Spleen (tissue), 11 donors: Measurements from ENCODE around the gene TSPAN14. TPM values are rescaled to one million over a fixed set of nuclear protein-coding genes. Genes with fewer than 3 reads are reported as not detected.

ENCODE experiments used
- DNase-seq: peaks from one replicate; pipeline ENCODE4 v3.0.0-alpha.2; 2020
- H3K27ac ChIP-seq, 8 donors: fragments of 200-600 bp; sonication (generic) in 7 of 8; 1 replicate in 4 of 8; 2 replicates in 4 of 8; pipeline versions ENCODE4 v1.5.0 to v1.8.0; 2016 to 2021; ENCODE audit warnings: inconsistent platforms in 4 of 8, mild to moderate bottlenecking in 4 of 8, moderate library complexity in 1 of 8
- H3K27me3 ChIP-seq, 7 donors: fragments of 200-600 bp; sonication (generic) in 6 of 7; replicated peaks in 1 of 7; 1 replicate in 4 of 7; 2 replicates in 3 of 7; pipeline versions ENCODE4 v1.5.0 to v1.8.0; 2016 to 2021; ENCODE audit warnings: inconsistent platforms in 3 of 7, mild to moderate bottlenecking in 1 of 7
- H3K36me3 ChIP-seq, 6 donors: fragments of 200-600 bp; sonication (generic) in 5 of 6; 1 replicate in 4 of 6; 2 replicates in 2 of 6; pipeline versions ENCODE4 v1.5.0 to v1.8.0; 2016 to 2021; ENCODE audit warnings: inconsistent platforms in 2 of 6
- H3K4me1 ChIP-seq, 6 donors: fragments of 200-600 bp; sonication (generic) in 5 of 6; 1 replicate in 3 of 6; 2 replicates in 3 of 6; pipeline versions ENCODE4 v1.5.0 to v1.8.0; 2016 to 2021; ENCODE audit warnings: inconsistent platforms in 3 of 6
- H3K4me3 ChIP-seq, 8 donors: fragments of 200-600 bp; sonication (generic) in 7 of 8; 1 replicate in 4 of 8; 2 replicates in 4 of 8; pipeline versions ENCODE4 v1.5.0 to v1.8.0; 2016 to 2021; ENCODE audit warnings: inconsistent platforms in 4 of 8, mild to moderate bottlenecking in 4 of 8, moderate library complexity in 2 of 8
- H3K9me3 ChIP-seq, 8 donors: fragments of 200-600 bp; sonication (generic) in 7 of 8; 1 replicate in 4 of 8; 2 replicates in 4 of 8; pipeline versions ENCODE4 v1.5.0 to v1.8.0; 2016 to 2021; ENCODE audit warnings: inconsistent platforms in 4 of 8
- POLR2A ChIP-seq, 3 donors: fragments of 450-650 bp; IDR thresholded peaks; one replicate each; pipeline ENCODE4 v1.5.1; 2017; ENCODE audit warnings: antibody characterized with exemption in 3 of 3, mild to moderate bottlenecking in 1 of 3
- POLR2AphosphoS5 ChIP-seq, 3 donors: sonication (generic); formaldehyde crosslinking; IDR thresholded peaks; one replicate each; pipeline ENCODE4 v1.5.1; 2017; ENCODE audit warnings: antibody characterized with exemption in 3 of 3
- whole genome bisulfite sequencing, 5 donors: extraction: QIAGEN DNeasy Blood & Tissue Kit in 3 of 5; methylation state at CpG; one replicate each; pipeline versions ENCODE4 v1.1.5 to v1.1.7; 2013 to 2018; 5-methylcytosine and 5-hydroxymethylcytosine counted together
- intact Hi-C: fragments of 100-400 bp; cut with DNase I; formaldehyde crosslinking; loops from one replicate; pipeline ENCODE4 v1.15.0; 2023; ENCODE audit warnings: low total_unique reads
- polyA plus RNA-seq, 3 donors: library from polyadenylated mRNA; stranded (reverse); fragments of 200-250 nt; gene quantifications; one replicate each; pipeline ENCODE4 v1.2.1, GENCODE V29; 2013
- total RNA-seq, 7 donors: library from RNA; depleted of rRNA in 3 of 7; stranded (reverse); fragments of >200 nt in 3 of 7; fragmentation: NEBNext Ultra II Directional in 4 of 7; extraction: Animal tissue kit (Norgen Biotek cat#: 25700) in 4 of 7; gene quantifications; one replicate each; pipeline versions ENCODE4 v1.1.0 to v1.2.1, GENCODE V29; 2016 to 2021
- TF ChIP-seq, protein P1 (sequence below), 11 experiments: fragments of 200-600 bp in 7 of 11; fragments of 450-650 bp in 4 of 11; sonication (generic) in 4 of 11; IDR thresholded peaks in 8 of 11; conservative IDR thresholded peaks in 3 of 11; 1 replicate in 7 of 11; 2 replicates in 4 of 11; pipeline versions ENCODE4 v1.4.0 to v1.8.0; 2016 to 2021; ENCODE audit warnings: antibody characterized with exemption in 11 of 11, inconsistent platforms in 4 of 11, mild to moderate bottlenecking in 1 of 11
- donor health status: healthy with polysubstance abuse.
- donor health status: DM: no; HTN: no; CAD: no; lungs with moderate emphysema.
- donor health status: DM: no; HTN: no; CAD: no.
- donor health status: Bipolar disorder and iron deficiency.
- donor health status: healthy.
- donor health status: DM: no; HTN: no; CAD: no.
- donor health status: DM: yes; HTN: yes; CAD: no.

The TSPAN14 gene
- total and polyA plus RNA-seq, 10 donors: 13.3 to 172 (median 108) TPM

DNA sequence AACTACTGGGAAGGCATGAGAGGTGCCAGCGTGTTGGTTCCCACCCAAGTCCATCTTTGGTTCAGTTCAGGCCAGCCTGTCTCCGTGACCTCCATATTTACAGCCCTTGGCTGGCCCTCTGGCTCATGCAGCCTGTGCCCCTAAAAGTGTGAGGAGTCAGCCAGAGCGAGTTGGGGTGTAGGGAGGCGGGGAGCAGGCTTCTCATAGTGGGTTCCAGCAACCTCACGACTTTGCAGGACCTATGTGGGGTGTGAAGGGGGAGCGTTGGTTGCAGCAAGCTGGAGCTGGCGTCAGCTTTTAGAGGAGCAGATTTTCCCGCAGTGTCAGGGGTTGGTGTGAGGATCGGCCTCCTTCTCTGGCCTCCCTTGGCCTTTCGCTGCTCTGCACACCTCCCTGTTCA lies 9.8 kb downstream of the TSPAN14 start:
- 79 to 89% (median 84%) methylated on average over 9 to 10 of the region's 10 CpGs for WGBS, 5 donors
- peak overlapping the region; percentile 55 to 99 (median 88) for H3K27ac ChIP-seq
- DNase-seq: no peak
- no peaks in the 10 kb centered on the region for H3K9me3 ChIP-seq
- peak overlapping the region in 1 of 8 donors; percentile 87 for H3K4me3 ChIP-seq
- H3K4me1 ChIP-seq: peaks cover 95 to 100% (median 100%) of the 10 kb centered on the region in 6 donors
- TF ChIP-seq POLR2AphosphoS5 (IDR thresholded peaks at IDR 0.05) (no peak), POLR2A (IDR thresholded peaks at IDR 0.05) (no peak)
- TF ChIP-seq, protein P1, sequence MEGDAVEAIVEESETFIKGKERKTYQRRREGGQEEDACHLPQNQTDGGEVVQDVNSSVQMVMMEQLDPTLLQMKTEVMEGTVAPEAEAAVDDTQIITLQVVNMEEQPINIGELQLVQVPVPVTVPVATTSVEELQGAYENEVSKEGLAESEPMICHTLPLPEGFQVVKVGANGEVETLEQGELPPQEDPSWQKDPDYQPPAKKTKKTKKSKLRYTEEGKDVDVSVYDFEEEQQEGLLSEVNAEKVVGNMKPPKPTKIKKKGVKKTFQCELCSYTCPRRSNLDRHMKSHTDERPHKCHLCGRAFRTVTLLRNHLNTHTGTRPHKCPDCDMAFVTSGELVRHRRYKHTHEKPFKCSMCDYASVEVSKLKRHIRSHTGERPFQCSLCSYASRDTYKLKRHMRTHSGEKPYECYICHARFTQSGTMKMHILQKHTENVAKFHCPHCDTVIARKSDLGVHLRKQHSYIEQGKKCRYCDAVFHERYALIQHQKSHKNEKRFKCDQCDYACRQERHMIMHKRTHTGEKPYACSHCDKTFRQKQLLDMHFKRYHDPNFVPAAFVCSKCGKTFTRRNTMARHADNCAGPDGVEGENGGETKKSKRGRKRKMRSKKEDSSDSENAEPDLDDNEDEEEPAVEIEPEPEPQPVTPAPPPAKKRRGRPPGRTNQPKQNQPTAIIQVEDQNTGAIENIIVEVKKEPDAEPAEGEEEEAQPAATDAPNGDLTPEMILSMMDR (IDR thresholded peaks at IDR 0.05 in 8 of 11, conservative IDR thresholded peaks at IDR 0.05 in 3 of 11): no peak
- H3K36me3 ChIP-seq: peaks cover 0 to 21% (median 0%) of the 10 kb centered on the region in 6 donors
- no peaks in the 10 kb centered on the region for H3K27me3 ChIP-seq
- intact Hi-C loops: loop anchor here (5.0 kb wide), 1 partner anchor 38 kb away; no protein-coding TSS in a partner anchor

DNA sequence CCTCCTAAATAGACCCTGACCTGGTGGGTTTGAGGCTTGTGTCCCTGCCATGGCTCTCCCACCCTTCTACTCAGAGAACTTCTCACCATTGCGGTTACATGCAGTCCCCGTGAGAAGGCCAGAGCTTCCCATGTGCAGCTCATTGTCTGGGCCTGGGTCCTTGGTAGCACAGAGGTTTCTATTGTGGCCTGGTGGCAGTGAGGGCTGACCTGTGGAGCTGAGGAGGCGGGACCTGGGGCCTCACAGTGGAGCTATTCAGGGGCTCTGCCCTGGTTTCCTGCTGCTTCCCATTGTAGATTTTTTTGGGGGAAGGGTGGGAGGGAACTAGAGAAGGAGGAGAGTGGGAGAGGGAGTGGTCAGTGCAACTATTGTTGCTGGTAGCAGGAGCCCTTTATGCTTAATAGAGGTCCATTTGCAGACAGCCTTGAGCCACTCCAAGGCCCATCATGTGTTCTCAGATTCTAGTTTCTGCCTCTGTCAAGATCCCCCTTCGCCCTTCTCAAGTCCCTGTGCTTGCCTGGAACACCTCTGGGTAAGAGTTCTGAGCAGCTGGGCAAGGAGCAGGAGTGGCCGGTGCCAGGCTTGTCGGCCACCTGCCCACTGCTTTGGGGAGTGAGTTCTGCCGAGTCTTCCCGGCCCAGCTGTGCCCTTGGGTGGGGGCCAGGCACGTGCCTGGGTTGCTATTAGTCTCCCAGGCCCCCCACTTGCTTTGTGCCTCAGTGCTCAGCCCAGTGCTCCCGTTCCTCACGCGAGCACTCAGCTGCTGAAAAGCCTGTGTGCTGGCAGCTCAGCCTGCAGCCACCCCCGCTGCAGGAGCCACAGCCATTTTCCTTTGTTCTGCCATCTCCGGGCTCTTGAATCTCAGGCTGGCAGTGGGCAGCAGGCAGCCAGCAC lies 10.7 kb downstream of the TSPAN14 start:
- TF ChIP-seq POLR2A (IDR thresholded peaks at IDR 0.05) (peak in 1 of 3 donors; percentile 27), POLR2AphosphoS5 (IDR thresholded peaks at IDR 0.05) (peak; percentile 12 to 68 (median 61))
- TF ChIP-seq, protein P1 (IDR thresholded peaks at IDR 0.05 in 8 of 11, conservative IDR thresholded peaks at IDR 0.05 in 3 of 11): no peak
- intact Hi-C loops: loop anchor here (5.0 kb wide), 1 partner anchor 37 kb away; no protein-coding TSS in a partner anchor
- H3K4me1 ChIP-seq: peaks cover 95 to 100% (median 100%) of the 10 kb centered on the region in 6 donors
- peaks cover 0 to 30% (median 0%) of the 10 kb centered on the region in 6 donors for H3K36me3 ChIP-seq
- peak overlapping the region in 3 of 8 donors; percentile 3 to 87 (median 25) for H3K4me3 ChIP-seq
- DNase-seq: peak; percentile 80
- peak overlapping the region; percentile 56 to 99 (median 88) for H3K27ac ChIP-seq
- no peaks in the 10 kb centered on the region for H3K27me3 ChIP-seq
- 41 to 65% (median 51%) methylated on average over 13 to 14 of the region's 14 CpGs for WGBS, 5 donors
- no peaks in the 10 kb centered on the region for H3K9me3 ChIP-seq

DNA sequence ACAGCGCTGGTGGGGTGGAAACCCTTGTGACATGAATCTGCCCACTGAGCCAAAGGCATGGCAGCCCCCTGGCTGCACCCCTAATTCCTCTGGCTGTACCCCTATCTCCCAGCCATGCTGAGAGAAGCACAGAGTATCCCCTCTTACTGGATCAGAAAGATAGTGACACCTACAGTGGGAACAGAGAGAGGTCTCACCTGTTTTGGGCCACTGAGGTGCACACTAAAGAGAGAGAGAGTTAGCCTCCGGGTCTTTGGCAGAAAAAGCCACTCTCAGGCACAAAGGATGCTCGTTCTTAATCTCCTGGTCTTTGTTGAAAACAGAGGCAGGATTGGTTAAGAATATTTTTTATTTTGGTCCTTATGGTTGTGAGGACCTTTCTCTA lies 11.3 kb downstream of the TSPAN14 start:
- TF ChIP-seq, protein P1 (IDR thresholded peaks at IDR 0.05 in 8 of 11, conservative IDR thresholded peaks at IDR 0.05 in 3 of 11): no peak
- TF ChIP-seq POLR2AphosphoS5 (IDR thresholded peaks at IDR 0.05): peak in 1 of 3 donors; percentile 6
- Histone ChIP-seq H3K4me3 (peak overlapping the region in 3 of 8 donors; percentile 3 to 87 (median 25)), H3K4me1 (peaks cover 91 to 100% (median 100%) of the 10 kb centered on the region in 6 donors), H3K27me3 (no peaks in the 10 kb centered on the region), H3K36me3 (peaks cover 0 to 36% (median under 1%) of the 10 kb centered on the region in 6 donors), H3K27ac (peak overlapping the region; percentile 30 to 99 (median 88)), H3K9me3 (no peaks in the 10 kb centered on the region)
- DNase-seq: no peak
- intact Hi-C loops: no loop called here
- 35 to 55% (median 46%) methylated on average over 2 to 3 of the region's 3 CpGs for WGBS, 5 donors
